ENCODE results near the gene HNRNPLL. TPM values are rescaled to one million over a fixed set of nuclear protein-coding genes. Genes with fewer than 3 reads are reported as not detected.

HNRNPLL gene
- total and polyA plus RNA-seq, 2 of the 8 experiments (the other 6 are each of a cell fraction or from before 2014, with no cell fraction given): 18.6 to 69.3 TPM

DNA sequence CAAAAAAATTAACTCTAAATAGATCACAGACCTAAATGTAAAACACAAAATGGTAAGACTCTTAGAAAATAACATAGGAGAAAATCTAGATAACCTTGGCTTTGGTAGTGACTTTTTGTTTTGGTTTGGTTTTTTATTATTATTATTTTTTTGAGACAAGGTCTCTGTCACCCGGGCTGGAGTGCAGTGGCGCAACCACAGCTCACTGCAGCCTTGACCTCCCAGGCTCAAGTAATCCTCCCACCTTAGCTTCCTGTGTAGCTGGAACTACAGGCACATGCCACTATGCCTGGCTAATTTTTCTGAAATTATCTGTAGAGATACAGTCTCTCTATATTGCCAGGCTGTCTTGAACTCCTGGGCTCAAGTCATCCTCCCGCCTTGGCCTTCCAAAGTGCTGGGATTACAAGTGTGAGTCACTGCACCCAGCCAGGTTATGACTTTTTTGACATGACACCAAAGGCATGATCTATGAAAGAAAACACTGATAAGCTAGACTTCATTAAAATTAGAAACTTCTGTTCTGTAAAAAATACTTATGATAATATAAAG is 88.0 kb downstream of the HNRNPLL start (continued):
- TF ChIP-seq SP2 (IDR thresholded peaks at IDR 0.05; ENCODE audit: low read length) (no peak), TAF1 (IDR thresholded peaks at IDR 0.05; ENCODE audit: low read depth, low read length) (no peak), GTF2F1 (IDR thresholded peaks at IDR 0.05; ENCODE audit: borderline replicate concordance, low read depth, low read length) (no peak), HDAC6 (IDR thresholded peaks at IDR 0.05; ENCODE audit: low read depth, low read length) (no peak), BCL11A (IDR thresholded peaks at IDR 0.05; ENCODE audit: low read depth in 2 of 2, low read length in 2 of 2) (no peak), SUZ12 (IDR thresholded peaks at IDR 0.05; ENCODE audit: low read length) (no peak), USF2 (IDR thresholded peaks at IDR 0.05; ENCODE audit: low read length) (no peak)
- TF ChIP-seq, protein P1, sequence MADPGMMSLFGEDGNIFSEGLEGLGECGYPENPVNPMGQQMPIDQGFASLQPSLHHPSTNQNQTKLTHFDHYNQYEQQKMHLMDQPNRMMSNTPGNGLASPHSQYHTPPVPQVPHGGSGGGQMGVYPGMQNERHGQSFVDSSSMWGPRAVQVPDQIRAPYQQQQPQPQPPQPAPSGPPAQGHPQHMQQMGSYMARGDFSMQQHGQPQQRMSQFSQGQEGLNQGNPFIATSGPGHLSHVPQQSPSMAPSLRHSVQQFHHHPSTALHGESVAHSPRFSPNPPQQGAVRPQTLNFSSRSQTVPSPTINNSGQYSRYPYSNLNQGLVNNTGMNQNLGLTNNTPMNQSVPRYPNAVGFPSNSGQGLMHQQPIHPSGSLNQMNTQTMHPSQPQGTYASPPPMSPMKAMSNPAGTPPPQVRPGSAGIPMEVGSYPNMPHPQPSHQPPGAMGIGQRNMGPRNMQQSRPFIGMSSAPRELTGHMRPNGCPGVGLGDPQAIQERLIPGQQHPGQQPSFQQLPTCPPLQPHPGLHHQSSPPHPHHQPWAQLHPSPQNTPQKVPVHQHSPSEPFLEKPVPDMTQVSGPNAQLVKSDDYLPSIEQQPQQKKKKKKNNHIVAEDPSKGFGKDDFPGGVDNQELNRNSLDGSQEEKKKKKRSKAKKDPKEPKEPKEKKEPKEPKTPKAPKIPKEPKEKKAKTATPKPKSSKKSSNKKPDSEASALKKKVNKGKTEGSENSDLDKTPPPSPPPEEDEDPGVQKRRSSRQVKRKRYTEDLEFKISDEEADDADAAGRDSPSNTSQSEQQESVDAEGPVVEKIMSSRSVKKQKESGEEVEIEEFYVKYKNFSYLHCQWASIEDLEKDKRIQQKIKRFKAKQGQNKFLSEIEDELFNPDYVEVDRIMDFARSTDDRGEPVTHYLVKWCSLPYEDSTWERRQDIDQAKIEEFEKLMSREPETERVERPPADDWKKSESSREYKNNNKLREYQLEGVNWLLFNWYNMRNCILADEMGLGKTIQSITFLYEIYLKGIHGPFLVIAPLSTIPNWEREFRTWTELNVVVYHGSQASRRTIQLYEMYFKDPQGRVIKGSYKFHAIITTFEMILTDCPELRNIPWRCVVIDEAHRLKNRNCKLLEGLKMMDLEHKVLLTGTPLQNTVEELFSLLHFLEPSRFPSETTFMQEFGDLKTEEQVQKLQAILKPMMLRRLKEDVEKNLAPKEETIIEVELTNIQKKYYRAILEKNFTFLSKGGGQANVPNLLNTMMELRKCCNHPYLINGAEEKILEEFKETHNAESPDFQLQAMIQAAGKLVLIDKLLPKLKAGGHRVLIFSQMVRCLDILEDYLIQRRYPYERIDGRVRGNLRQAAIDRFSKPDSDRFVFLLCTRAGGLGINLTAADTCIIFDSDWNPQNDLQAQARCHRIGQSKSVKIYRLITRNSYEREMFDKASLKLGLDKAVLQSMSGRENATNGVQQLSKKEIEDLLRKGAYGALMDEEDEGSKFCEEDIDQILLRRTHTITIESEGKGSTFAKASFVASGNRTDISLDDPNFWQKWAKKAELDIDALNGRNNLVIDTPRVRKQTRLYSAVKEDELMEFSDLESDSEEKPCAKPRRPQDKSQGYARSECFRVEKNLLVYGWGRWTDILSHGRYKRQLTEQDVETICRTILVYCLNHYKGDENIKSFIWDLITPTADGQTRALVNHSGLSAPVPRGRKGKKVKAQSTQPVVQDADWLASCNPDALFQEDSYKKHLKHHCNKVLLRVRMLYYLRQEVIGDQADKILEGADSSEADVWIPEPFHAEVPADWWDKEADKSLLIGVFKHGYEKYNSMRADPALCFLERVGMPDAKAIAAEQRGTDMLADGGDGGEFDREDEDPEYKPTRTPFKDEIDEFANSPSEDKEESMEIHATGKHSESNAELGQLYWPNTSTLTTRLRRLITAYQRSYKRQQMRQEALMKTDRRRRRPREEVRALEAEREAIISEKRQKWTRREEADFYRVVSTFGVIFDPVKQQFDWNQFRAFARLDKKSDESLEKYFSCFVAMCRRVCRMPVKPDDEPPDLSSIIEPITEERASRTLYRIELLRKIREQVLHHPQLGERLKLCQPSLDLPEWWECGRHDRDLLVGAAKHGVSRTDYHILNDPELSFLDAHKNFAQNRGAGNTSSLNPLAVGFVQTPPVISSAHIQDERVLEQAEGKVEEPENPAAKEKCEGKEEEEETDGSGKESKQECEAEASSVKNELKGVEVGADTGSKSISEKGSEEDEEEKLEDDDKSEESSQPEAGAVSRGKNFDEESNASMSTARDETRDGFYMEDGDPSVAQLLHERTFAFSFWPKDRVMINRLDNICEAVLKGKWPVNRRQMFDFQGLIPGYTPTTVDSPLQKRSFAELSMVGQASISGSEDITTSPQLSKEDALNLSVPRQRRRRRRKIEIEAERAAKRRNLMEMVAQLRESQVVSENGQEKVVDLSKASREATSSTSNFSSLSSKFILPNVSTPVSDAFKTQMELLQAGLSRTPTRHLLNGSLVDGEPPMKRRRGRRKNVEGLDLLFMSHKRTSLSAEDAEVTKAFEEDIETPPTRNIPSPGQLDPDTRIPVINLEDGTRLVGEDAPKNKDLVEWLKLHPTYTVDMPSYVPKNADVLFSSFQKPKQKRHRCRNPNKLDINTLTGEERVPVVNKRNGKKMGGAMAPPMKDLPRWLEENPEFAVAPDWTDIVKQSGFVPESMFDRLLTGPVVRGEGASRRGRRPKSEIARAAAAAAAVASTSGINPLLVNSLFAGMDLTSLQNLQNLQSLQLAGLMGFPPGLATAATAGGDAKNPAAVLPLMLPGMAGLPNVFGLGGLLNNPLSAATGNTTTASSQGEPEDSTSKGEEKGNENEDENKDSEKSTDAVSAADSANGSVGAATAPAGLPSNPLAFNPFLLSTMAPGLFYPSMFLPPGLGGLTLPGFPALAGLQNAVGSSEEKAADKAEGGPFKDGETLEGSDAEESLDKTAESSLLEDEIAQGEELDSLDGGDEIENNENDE (IDR thresholded peaks at IDR 0.05; ENCODE audit: insufficient replicate concordance, low read length): no peak

Measured in H1 (cell line).